Amygdala (tissue), 56 donors: Measurements from ENCODE around the gene EIF5.

ENCODE experiments used
- DNase-seq, 56 donors: peaks; one replicate each; lab custom pipeline; 2025; lab: John Stamatoyannopoulos, UW

The EIF5 gene

GRCh38 chr14:103360548-103360947, 26.5 kb downstream of the EIF5 start:
- DNase-seq: no peak

GRCh38 chr14:103361867-103362266, 27.8 kb downstream of the EIF5 start:
- no peak for DNase-seq

- DNase-seq: no peak
Observed at GRCh38 chr14:103362780-103363179, 28.7 kb downstream of the EIF5 start.

GRCh38 chr14:103366741-103367140, 32.7 kb downstream of the EIF5 start:
- DNase-seq: no peak

GRCh38 chr14:103367995-103368394, 34.0 kb downstream of the EIF5 start:
- DNase-seq: peak in 5 of 56 donors; percentile 7 to 35 (median 16)

- no peak for DNase-seq
Observed at GRCh38 chr14:103370087-103370486, 36.0 kb downstream of the EIF5 start.

GRCh38 chr14:103372017-103372416, 38.0 kb downstream of the EIF5 start:
- DNase-seq: no peak

GRCh38 chr14:103372552-103373304, 38.7 kb downstream of the EIF5 start:
- DNase-seq: peak in 1 of 56 donors; percentile 10

GRCh38 chr14:103374121-103374520, 40.1 kb downstream of the EIF5 start:
- DNase-seq: no peak

- no peak for DNase-seq
Observed at GRCh38 chr14:103377522-103378037, 43.5 kb downstream of the EIF5 start.

GRCh38 chr14:103378038-103378854, 44.2 kb downstream of the EIF5 start:
- no peak for DNase-seq

- DNase-seq: no peak
Observed at GRCh38 chr14:103380719-103381377, 46.8 kb downstream of the EIF5 start.

GRCh38 chr14:103382376-103382775, 48.3 kb downstream of the EIF5 start:
- DNase-seq: no peak

GRCh38 chr14:103384450-103385151, 50.6 kb downstream of the EIF5 start:
- no peak for DNase-seq

GRCh38 chr14:103385152-103385928, 51.3 kb downstream of the EIF5 start, which contains the start of gene MARK3:
Gene MARK3, plus strand, starts transcription at chr14:103385415. Its CDS starts 615 bp downstream, at chr14:103386030.
- peak; percentile 35 to 99 (median 95) for DNase-seq

GRCh38 chr14:103385929-103386712, 52.1 kb downstream of the EIF5 start:
- DNase-seq: peak in 11 of 56 donors; percentile 21 to 50 (median 40)

- no peak for DNase-seq
Observed at GRCh38 chr14:103386713-103387329, 52.8 kb downstream of the EIF5 start.

GRCh38 chr14:103388664-103389063, 54.6 kb downstream of the EIF5 start:
- DNase-seq: no peak
